RPMI8226 (cell line): ENCODE measurements around the gene CD209.
"Not testable (repeated sequence)": the region's sequence is repeated elsewhere in the genome, so short reads cannot be mapped to it uniquely, and the experiment has no call there.

Experiments
- DNase-seq: peaks from one replicate; pipeline ENCODE4 v3.0.0-alpha.2; 2015

Gene CD209

GRCh38 chr19:7766535-7766934 lies 19.2 kb upstream of the CD209 start:
- no peak for DNase-seq

GRCh38 chr19:7765043-7765442 lies 17.7 kb upstream of the CD209 start:
- not testable (repeated sequence) for DNase-seq

GRCh38 chr19:7764157-7764556 lies 16.8 kb upstream of the CD209 start:
- DNase-seq = not testable (repeated sequence)

- no peak for DNase-seq
These were observed 16.4 kb upstream of the CD209 start for GRCh38 chr19:7763696-7764095.

- no peak for DNase-seq
These were observed 15.5 kb upstream of the CD209 start, which contains the start of gene CLEC4M for GRCh38 chr19:7762719-7763293. CLEC4M (plus strand) TSS chr19:7763243; CDS start chr19:7763267, 24 bp downstream.

GRCh38 chr19:7759156-7759555 lies 11.8 kb upstream of the CD209 start:
- DNase-seq = no peak

GRCh38 chr19:7757358-7757757 lies 10.0 kb upstream of the CD209 start:
- no peak for DNase-seq

GRCh38 chr19:7756258-7756657 lies 8.9 kb upstream of the CD209 start:
- no peak for DNase-seq

- no peak for DNase-seq
These were observed 3.9 kb upstream of the CD209 start for GRCh38 chr19:7751157-7751783.

- peak; percentile 75 for DNase-seq
These were observed 1.4 kb upstream of the CD209 start for GRCh38 chr19:7748756-7749155.

GRCh38 chr19:7748171-7748570 lies 837 bp upstream of the CD209 start:
- DNase-seq = no peak

- not testable (repeated sequence) for DNase-seq
These were observed 1.0 kb downstream of the CD209 start for GRCh38 chr19:7746306-7746705.

GRCh38 chr19:7744871-7745650 lies 2.3 kb downstream of the CD209 start:
- DNase-seq = no peak

GRCh38 chr19:7744199-7744786 lies 3.0 kb downstream of the CD209 start:
- DNase-seq = no peak

GRCh38 chr19:7743425-7743841 lies 3.9 kb downstream of the CD209 start:
- peak; percentile 52 for DNase-seq

GRCh38 chr19:7742991-7743390 lies 4.3 kb downstream of the CD209 start:
- DNase-seq = no peak

- no peak for DNase-seq
These were observed 4.8 kb downstream of the CD209 start for GRCh38 chr19:7742575-7742974.

GRCh38 chr19:7740682-7741054 lies 6.7 kb downstream of the CD209 start:
- no peak for DNase-seq

- DNase-seq = no peak
These were observed 7.3 kb downstream of the CD209 start for GRCh38 chr19:7739801-7740681.

GRCh38 chr19:7739211-7739755 lies 8.1 kb downstream of the CD209 start:
- DNase-seq = no peak

GRCh38 chr19:7738023-7738422 lies 9.3 kb downstream of the CD209 start:
- no peak for DNase-seq

GRCh38 chr19:7737215-7737614 lies 10.1 kb downstream of the CD209 start:
- peak; percentile 52 for DNase-seq
